A549 treated with AZD2906 at 1 μM for 4 hours (cell line): Measurements from ENCODE around the gene CDKN2B. TPM values are rescaled to one million over a fixed set of nuclear protein-coding genes. Genes with fewer than 3 reads are reported as not detected.

Experiments used
- total RNA-seq: library from RNA; stranded (reverse); fragments of 200-300 nt; extraction: Qiagen RNA extraction; gene quantifications from 5 replicates; pipeline ENCODE4 v1.2.3, GENCODE V29; 2022

The CDKN2B gene, protein sequence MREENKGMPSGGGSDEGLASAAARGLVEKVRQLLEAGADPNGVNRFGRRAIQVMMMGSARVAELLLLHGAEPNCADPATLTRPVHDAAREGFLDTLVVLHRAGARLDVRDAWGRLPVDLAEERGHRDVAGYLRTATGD
- total RNA-seq = not detected in 5 replicates

GRCh38 chr9:22008717-22009505 is at the start of gene CDKN2B:
TSS of gene CDKN2B (minus strand) at chr9:22009305. CDS start at chr9:22008953, 352 bp downstream.

GRCh38 chr9:21994556-21995005 is 14.5 kb downstream of the CDKN2B start, which contains the start of gene CDKN2B-AS1:
TSS of gene CDKN2B-AS1 (plus strand) at chr9:21994791.

DNA sequence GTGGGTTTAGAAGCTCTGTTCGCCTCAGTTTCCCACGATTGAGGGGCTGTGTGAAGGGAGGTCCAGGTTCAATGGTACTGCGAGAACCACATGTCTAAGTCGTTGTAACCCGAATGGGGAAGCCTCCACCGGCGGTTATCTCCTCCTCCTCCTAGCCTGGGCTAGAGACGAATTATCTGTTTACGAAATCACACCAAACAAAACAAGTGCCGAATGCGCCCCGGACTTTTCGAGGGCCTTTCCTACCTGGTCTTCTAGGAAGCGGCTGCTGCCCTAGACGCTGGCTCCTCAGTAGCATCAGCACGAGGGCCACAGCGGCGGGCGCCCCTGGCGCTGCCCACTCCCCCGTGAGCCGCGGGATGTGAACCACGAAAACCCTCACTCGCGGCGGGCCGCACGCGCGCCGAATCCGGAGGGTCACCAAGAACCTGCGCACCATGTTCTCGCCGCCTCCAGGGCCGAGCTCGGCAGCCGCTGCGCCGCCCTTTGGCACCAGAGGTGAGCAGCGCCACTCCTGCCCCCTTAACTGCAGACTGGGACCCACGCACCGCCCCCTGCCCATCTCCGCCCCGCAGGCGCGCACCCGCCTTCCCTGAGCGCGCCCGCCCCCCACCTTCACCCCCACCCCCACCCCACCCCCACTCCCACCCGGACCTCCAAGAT is 15.1 kb downstream of the CDKN2B start, which contains the start of gene CDKN2A:
Gene CDKN2A, minus strand, starts transcription at position 500 of the 663 bp plus-strand sequence.

Other genes with a start within 250 kb of the CDKN2B start
- 5.8 to 18.0 TPM (median 9.1 TPM) in 5 replicates for gene MTAP, start 206.7 kb downstream of the CDKN2B start, total RNA-seq
- gene CDKN2A, start 14.9 kb downstream of the CDKN2B start, total RNA-seq = 0.15 TPM in 1 of 5 replicates, not detected in the others
- gene CDKN2B-AS1, start 14.5 kb downstream of the CDKN2B start, total RNA-seq = not detected in 5 replicates